Activated naive CD8-positive, alpha-beta T cell treated with anti-CD3 and anti-CD28 coated beads for 36 hours (primary cell): ENCODE measurements around the gene POLDIP3. TPM values are rescaled to one million over a fixed set of nuclear protein-coding genes. Genes with fewer than 3 reads are reported as not detected.
"Not testable (repeated sequence)": the region's sequence is repeated elsewhere in the genome, so short reads cannot be mapped to it uniquely, and the experiment has no call there.

Experiments used
- DNase-seq: peaks from one replicate; pipeline ENCODE4 v3.0.0; 2021
- H3K27ac Mint-ChIP-seq: one replicate; pipeline ENCODE4 v1.8.0; 2022; ENCODE audit warnings: mild to moderate bottlenecking, moderate library complexity, mixed read lengths
- H3K27me3 Mint-ChIP-seq: one replicate; pipeline ENCODE4 v1.8.0; 2022; ENCODE audit warnings: mild to moderate bottlenecking, mixed read lengths
- H3K36me3 Mint-ChIP-seq: one replicate; pipeline ENCODE4 v1.8.0; 2021; ENCODE audit warnings: mild to moderate bottlenecking, mixed read lengths
- H3K4me1 Mint-ChIP-seq: one replicate; pipeline ENCODE4 v1.8.0; 2021; ENCODE audit warnings: mixed read lengths
- H3K4me3 Mint-ChIP-seq: one replicate; pipeline ENCODE4 v1.8.0; 2022; ENCODE audit warnings: mild to moderate bottlenecking, moderate library complexity, mixed read lengths
- H3K9me3 Mint-ChIP-seq: one replicate; pipeline ENCODE4 v1.8.0; 2022; ENCODE audit warnings: mixed read lengths
- total RNA-seq, 2 experiments: library from RNA; stranded (reverse); gene quantifications; one replicate each; pipeline ENCODE4 v1.2.3, GENCODE V29; 2021

POLDIP3 gene
- total RNA-seq, 2 experiments from 2014 or later = 71.7 to 72.0 TPM

DNA sequence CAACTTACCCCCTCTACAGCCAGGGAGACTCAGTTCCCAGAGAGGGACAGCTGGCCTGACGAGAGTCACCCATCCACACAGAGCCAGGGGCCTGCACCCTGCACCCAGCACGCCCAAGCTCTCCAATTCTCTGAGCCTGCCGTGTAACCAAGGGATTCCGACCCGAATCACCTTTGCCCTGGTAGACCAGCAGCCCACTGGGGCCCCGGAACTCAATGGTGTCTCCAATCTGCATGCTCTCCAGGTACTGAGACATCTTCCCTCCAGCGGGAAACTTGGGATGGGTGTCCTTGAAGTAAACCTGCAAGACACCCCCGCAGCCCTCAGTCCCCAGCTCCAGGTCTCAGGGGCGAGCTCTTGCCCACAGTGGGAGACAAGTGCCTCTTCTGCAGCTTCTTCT is 13.3 kb upstream of the POLDIP3 start:
- no peaks in the 10 kb centered on the region for H3K9me3 Mint-ChIP-seq
- H3K4me3 Mint-ChIP-seq = no peak overlapping the region
- no peaks in the 10 kb centered on the region for H3K27me3 Mint-ChIP-seq
- H3K4me1 Mint-ChIP-seq = no peaks in the 10 kb centered on the region
- H3K27ac Mint-ChIP-seq = no peak overlapping the region
- H3K36me3 Mint-ChIP-seq = peaks cover 4% of the 10 kb centered on the region
- DNase-seq = no peak

DNA sequence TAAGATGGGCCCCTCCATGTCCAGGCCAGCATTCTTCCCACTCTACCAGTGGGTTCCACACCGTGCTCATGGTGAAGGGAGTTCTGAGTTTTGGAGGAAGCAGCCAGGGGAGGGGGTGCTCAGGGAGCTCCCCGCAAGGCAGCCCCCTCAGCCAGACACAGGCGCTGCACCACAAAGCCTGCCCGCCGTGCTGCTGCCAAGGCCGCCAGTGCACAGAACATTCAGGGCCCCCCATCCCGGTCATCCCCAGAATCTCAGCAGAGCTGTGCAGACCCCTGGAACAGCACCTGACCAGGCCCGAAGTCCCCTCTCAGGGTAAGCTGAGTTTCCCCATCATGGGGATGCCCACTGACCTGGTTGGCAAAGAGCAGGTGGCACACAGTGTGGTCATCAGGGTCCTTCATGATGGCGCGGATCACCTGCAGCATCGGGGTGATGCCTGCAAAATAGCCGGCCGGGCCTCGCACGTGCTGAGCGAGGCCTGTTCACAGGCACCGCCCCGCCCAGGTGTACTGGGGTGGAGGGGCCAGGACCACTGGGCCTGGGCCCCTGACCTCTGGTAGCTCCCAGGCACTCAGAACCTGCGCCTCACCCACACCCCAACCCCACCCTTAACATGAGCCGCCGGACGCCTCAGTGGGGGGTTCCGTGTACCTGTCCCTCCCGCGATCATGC is 12.4 kb upstream of the POLDIP3 start:
- H3K27ac Mint-ChIP-seq = no peak overlapping the region
- H3K4me1 Mint-ChIP-seq = peaks cover under 1% of the 10 kb centered on the region
- peaks cover 4% of the 10 kb centered on the region for H3K36me3 Mint-ChIP-seq
- H3K4me3 Mint-ChIP-seq = no peak overlapping the region
- no peaks in the 10 kb centered on the region for H3K9me3 Mint-ChIP-seq
- H3K27me3 Mint-ChIP-seq = no peaks in the 10 kb centered on the region
- no peak for DNase-seq

DNA sequence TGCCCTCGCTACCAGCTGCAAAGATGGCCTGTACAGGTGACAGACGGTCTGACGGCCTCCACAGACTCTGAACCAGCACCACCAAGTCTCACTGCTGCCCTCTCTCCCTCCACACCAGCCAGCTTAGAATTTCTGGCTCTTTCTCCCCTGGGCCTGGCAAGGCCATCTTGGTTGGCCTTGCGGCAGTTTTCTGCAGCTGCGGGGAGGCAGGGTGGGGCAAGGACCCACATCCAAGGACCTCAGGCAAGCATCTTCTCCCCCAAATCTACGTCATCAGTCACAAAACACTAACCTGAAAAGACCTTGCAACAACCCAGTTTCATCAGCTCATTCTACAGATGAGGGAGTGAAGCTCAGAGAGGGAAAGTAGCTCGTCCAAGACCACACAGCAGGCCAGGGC is 11.7 kb upstream of the POLDIP3 start:
- H3K27me3 Mint-ChIP-seq = no peaks in the 10 kb centered on the region
- H3K4me1 Mint-ChIP-seq = peaks cover 5% of the 10 kb centered on the region
- no peak for DNase-seq
- no peak overlapping the region for H3K4me3 Mint-ChIP-seq
- H3K27ac Mint-ChIP-seq = no peak overlapping the region
- H3K36me3 Mint-ChIP-seq = peaks cover 4% of the 10 kb centered on the region
- H3K9me3 Mint-ChIP-seq = no peaks in the 10 kb centered on the region

DNA sequence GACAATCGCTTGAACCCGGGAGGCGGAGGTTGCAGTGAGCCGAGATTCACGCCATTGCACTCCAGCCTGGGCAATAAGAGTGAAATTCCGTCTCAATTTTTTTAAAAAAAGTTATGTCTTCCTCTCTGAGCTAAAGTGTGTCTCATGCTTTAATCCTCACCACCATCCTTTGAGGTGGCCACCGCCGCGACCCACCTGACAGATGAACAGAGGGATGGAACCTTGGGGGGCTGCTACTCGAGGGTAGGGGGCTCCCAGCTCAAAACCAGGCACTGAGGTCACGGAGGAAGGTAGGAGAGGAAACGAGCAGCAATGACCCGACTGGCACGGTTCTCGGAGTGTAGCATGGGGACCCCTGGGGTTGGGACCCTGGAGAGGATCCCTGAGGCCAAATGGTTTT is 10.7 kb upstream of the POLDIP3 start:
- Mint-ChIP-seq H3K9me3 (no peaks in the 10 kb centered on the region), H3K27me3 (no peaks in the 10 kb centered on the region), H3K36me3 (peaks cover 4% of the 10 kb centered on the region), H3K4me3 (no peak overlapping the region), H3K27ac (no peak overlapping the region), H3K4me1 (peaks cover 6% of the 10 kb centered on the region)
- no peak for DNase-seq

DNA sequence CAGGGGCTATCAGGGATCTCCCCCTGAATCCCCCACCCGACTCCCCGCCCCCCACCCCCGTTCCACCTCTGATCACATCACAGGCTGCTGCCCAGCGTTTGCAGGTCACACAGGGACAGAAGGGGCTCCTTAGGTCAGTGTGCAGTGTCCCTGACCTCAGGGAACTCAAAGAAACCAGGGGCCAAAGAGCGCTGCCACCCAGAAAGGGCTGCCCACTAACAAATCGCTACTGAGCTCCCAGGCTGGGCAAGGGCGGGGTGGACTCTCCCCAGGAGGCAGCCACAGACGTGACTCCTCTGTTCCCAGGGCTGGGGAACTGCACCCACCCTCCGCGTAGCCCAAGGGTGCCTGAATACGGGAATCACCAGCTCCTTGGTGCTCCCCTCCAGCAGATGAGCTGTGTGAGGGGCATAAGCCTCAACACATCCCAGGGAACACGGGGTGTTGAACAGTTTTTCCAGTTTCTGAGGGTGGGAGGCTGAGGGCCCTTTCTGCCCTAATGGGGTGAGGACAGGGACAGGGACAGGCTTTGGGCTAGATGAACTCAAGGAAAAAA is 9.9 kb upstream of the POLDIP3 start:
- H3K9me3 Mint-ChIP-seq = no peaks in the 10 kb centered on the region
- no peak overlapping the region for H3K4me3 Mint-ChIP-seq
- H3K4me1 Mint-ChIP-seq = peaks cover 6% of the 10 kb centered on the region
- H3K27ac Mint-ChIP-seq = no peak overlapping the region
- no peak for DNase-seq
- H3K36me3 Mint-ChIP-seq = peaks cover 4% of the 10 kb centered on the region
- H3K27me3 Mint-ChIP-seq = no peaks in the 10 kb centered on the region

DNA sequence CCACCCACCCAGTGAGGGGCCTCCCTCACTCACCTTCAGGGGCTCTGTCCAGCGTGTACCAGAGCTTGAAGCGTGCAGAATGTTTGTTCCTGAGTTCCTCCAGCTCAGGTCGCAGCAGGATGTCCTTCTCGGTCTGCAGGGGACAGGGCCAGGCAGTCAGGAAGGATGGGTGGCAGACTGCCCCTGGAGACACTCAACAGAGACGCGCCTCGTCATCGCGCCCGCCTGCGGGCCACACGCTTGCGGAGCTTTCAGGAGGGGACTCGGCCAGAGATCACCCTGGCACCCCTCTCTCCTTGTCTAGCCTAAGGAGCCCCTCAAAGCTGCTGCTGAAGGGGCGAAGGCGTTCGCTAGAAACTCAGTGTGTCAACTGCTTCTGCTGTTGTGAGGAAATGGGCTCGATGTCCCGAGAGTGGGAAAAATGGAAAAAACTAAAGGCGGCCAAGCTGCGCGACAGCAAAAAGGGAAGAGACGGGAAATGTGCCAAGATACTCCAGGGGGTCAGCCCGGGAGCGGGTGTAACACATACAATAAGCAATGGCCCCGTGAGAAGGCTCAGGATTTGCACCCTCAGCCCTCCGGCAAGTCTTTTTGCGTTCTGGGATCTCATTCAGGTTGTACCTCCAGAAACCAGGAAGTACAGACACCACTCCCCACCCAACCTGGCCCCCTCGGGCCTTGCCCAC is 9.2 kb upstream of the POLDIP3 start:
- H3K27me3 Mint-ChIP-seq = no peaks in the 10 kb centered on the region
- no peaks in the 10 kb centered on the region for H3K9me3 Mint-ChIP-seq
- DNase-seq = no peak
- peaks cover 4% of the 10 kb centered on the region for H3K36me3 Mint-ChIP-seq
- H3K4me3 Mint-ChIP-seq = no peak overlapping the region
- peak overlapping the region; percentile 48 for H3K27ac Mint-ChIP-seq
- peaks cover 6% of the 10 kb centered on the region for H3K4me1 Mint-ChIP-seq

DNA sequence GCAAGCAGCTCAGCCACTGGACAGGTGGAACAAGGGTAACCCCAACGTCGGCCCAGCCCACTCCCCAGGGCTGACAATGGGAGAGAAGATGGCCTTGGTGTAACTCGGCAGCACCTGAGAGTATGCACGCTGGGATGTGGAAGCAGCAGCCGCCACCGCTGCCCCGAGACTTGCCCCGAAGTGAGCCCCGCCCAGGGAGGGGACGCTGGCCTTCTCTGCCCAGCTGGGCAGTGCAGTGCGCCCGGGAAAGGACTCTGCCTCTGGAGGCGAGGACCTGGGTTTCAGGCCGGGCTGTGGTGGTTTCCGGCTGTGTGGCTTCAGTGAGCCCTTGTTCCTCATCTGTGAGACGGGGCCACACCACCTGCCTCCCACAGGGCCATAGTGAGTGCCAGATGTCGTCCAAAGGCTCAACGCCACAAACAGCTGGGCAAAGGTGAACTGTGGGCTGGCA is 8.6 kb upstream of the POLDIP3 start:
- no peaks in the 10 kb centered on the region for H3K27me3 Mint-ChIP-seq
- peaks cover 6% of the 10 kb centered on the region for H3K4me1 Mint-ChIP-seq
- no peak overlapping the region for H3K4me3 Mint-ChIP-seq
- no peaks in the 10 kb centered on the region for H3K9me3 Mint-ChIP-seq
- peaks cover 2% of the 10 kb centered on the region for H3K36me3 Mint-ChIP-seq
- DNase-seq = no peak
- H3K27ac Mint-ChIP-seq = no peak overlapping the region

DNA sequence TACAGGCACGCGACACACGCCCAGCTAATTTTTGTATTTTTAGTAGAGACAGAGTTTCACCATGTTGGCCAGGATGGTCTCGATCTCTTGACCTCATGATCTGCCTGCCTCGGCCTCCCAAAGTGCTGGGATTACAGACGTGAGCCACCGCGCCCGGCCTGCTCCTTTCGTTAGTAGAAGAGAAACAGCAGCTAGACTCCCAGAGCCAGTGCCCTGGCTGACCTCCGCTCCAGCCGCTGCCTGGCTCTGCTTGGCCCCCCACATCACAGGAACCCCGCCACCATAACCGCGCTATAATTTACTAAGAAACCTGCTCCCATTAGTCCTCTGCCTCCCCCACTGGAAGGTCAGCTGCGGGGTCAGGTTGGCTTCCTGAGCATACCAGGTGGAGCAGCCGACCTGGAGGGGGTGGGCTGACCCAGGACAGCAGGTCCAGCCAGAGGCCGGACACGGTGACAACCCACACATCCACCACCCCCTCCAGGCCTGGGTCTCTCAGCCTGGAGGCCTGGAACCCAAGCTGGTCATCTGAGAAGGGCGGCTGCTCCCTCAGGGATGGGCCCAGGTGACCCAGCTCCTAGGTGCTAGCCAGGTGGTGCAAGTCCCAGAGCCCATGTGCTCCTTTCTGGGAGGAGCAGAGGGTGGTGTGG is 7.5 kb upstream of the POLDIP3 start:
- Mint-ChIP-seq H3K4me3 (no peak overlapping the region), H3K27me3 (no peaks in the 10 kb centered on the region), H3K36me3 (peaks cover 1% of the 10 kb centered on the region), H3K9me3 (no peaks in the 10 kb centered on the region), H3K4me1 (peaks cover 6% of the 10 kb centered on the region), H3K27ac (no peak overlapping the region)
- DNase-seq = no peak

DNA sequence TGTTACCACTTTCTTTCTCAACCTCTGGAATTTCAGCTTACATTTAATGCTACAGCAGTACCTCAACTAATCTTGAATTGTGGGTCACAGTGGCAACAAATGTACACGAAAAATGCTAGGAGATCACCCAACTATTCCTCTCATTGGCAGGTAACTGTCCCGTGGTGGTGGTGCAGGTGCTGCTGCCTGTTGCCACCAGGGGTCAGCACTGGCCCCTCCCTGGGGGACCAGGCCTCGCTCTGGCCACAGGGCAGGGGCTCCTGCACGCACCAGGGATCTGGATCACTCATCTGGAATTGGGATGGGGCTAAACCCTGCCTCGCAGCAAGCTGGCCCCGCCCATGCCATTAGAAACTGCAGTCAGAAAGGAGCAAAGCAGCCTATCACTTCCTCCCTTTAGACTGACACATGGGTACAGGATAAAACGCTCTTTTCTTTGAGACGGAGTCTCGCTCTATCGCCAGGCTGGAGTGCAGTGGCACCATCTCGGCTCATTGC is 6.9 kb upstream of the POLDIP3 start:
- peak overlapping the region; percentile 59 for H3K27ac Mint-ChIP-seq
- peaks cover 6% of the 10 kb centered on the region for H3K4me1 Mint-ChIP-seq
- no peaks in the 10 kb centered on the region for H3K9me3 Mint-ChIP-seq
- peaks cover 1% of the 10 kb centered on the region for H3K36me3 Mint-ChIP-seq
- no peaks in the 10 kb centered on the region for H3K27me3 Mint-ChIP-seq
- peak; percentile 58 for DNase-seq
- H3K4me3 Mint-ChIP-seq = no peak overlapping the region

DNA sequence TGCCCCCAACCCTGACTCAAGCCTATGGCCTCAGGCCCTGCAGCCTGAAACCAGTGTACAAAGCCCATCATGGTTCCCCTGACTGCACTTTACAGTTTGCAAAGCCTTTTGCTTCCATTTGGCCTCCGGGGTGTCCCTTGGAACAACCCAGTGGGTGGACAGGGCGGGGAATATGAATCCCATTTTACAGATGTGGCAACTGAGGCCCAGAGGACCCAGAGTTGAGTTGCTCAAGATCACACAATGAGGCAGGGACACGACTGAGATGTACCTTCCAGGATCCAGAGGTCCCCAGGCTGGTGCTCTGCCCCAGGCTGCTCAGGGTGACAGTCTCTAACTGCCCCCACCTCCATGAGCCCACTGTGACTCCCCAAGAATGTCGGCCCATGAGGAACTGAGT is 5.4 kb upstream of the POLDIP3 start:
- Mint-ChIP-seq H3K4me3 (no peak overlapping the region), H3K36me3 (peaks cover 4% of the 10 kb centered on the region), H3K9me3 (no peaks in the 10 kb centered on the region), H3K27ac (no peak overlapping the region), H3K4me1 (peaks cover 14% of the 10 kb centered on the region), H3K27me3 (peaks cover 4% of the 10 kb centered on the region)
- no peak for DNase-seq

DNA sequence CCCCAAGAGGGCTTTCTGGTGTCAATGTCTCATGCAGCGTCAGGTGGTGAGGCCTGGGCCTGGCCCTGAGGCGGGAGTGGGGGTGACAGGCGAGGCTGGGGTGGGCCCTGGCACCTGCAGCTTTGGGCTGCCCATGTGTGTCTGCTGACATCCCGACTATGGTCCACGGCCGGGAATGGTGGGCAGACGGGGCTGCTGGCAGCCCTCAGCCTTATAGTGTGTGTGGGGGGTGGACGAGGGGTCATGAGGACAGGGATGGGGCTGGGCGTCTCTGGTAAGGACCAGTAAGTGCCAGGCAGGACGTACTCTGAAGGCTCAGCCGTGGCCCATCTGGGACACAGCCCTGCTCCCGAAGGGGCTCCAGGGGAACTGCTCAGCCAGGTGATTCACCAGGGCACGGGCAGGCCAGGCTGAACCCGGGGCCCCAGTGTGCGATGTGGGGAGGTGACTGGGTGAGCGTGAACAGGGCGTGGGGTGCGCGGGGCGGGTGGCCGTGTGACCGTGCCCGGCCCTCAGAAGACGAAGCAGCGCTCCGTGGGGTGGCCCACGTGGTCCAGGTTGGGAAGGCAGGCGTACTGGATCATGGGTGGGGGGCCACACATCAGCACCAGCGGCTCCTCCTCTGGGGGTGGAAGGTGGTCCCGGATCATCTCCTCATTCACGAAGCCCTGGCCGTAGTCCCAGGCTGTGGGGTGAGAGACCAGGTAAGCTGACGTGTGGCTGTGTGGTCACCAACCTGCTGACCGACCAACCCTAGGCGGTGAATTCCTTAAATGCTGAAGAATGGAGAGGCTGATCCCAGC is 4.8 kb upstream of the POLDIP3 start:
- Mint-ChIP-seq H3K36me3 (peaks cover 5% of the 10 kb centered on the region), H3K27ac (no peak overlapping the region)

DNA sequence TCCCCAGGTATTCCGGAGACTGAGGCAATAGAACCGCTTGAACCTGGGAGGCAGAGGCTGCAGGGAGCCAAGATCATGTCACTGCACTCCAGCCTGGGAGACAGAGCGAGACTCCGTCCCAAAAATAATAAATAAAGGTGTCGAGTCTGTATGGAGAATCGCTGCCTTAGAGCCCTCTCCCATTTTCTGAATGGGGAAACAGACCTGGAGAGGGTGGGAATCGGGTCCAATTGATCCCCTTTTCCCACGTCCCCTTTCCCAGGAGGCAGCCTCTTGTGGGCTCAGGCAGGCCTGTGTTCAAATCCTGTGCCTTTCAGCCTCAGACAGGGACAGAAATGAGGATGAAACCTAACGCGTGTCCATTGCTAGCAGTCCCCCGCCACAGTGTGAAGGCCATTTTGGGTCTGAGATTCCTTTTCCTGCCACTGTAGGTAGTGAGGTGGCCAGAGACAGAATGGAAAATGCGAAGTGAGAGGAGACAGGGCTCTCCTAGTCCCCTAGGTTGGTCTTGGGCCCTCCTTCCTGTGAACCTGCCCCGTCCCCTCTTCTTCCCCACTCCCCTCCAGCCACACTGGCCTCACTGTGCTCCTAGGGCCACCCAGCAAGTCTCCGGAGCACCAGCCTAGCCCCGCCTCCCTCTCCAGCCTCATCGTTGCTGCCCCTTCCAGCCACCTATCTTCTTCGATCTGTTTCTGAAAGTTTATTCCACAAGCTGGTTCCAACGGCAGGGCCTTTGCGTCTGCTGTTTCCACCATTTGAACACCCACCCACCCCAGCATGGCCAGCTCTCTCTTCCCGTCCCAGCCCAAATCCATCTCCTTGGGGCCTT is 2.7 kb upstream of the POLDIP3 start:
- H3K27me3 Mint-ChIP-seq = peaks cover 8% of the 10 kb centered on the region
- H3K4me3 Mint-ChIP-seq = no peak overlapping the region
- DNase-seq = no peak
- H3K4me1 Mint-ChIP-seq = peaks cover 27% of the 10 kb centered on the region
- H3K27ac Mint-ChIP-seq = peak overlapping the region; percentile 34
- peaks cover 15% of the 10 kb centered on the region for H3K36me3 Mint-ChIP-seq
- H3K9me3 Mint-ChIP-seq = no peaks in the 10 kb centered on the region

More for the DNA sequence above, 4.8 kb upstream of the POLDIP3 start:
- DNase-seq = no peak
- Mint-ChIP-seq H3K4me1 (peaks cover 17% of the 10 kb centered on the region), H3K9me3 (no peaks in the 10 kb centered on the region), H3K4me3 (no peak overlapping the region), H3K27me3 (peaks cover 8% of the 10 kb centered on the region)

DNA sequence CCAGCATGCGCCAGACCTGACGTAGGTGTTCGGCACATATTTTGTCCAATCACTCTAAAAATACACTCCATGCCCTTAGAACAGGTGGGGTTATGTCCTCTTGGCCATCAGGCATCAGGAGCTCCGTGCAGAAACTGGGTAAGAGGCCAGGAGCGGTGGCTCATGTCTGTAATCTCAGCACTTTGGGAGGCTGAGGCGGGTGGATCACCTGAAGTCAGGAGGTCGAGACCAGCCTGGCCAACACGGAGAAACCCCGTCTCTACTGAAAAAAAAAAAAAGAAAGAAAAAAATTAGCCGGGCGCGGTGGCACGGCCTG is 1.1 kb upstream of the POLDIP3 start:
- not testable (repeated sequence) for DNase-seq, H3K27me3 Mint-ChIP-seq, H3K9me3 Mint-ChIP-seq
- H3K36me3 Mint-ChIP-seq = peaks cover 25% of the 10 kb centered on the region
- H3K4me1 Mint-ChIP-seq = peaks cover 36% of the 10 kb centered on the region
- peak overlapping the region; percentile 88 for H3K4me3 Mint-ChIP-seq
- peak overlapping the region; percentile 100 for H3K27ac Mint-ChIP-seq
